GM23338 (cell line): ENCODE measurements around the gene SNRNP25. TPM values are rescaled to one million over a fixed set of nuclear protein-coding genes. Genes with fewer than 3 reads are reported as not detected.

Source experiments
- ATAC-seq: fragments of 200-7000 bp; cut with Tn5 transposase; 3 replicates; pipeline ENCODE4 v1.9.1; 2020
- DNase-seq: peaks from one replicate; pipeline ENCODE4 v3.0.0-alpha.2; 2015; ENCODE audit warnings: low spot score
- H2AFZ ChIP-seq: fragments of 200-600 bp; sonication (generic); 2 replicates; pipeline ENCODE4 v1.8.0; 2016; ENCODE audit warnings: antibody characterized with exemption, mild to moderate bottlenecking, moderate library complexity
- H3F3A ChIP-seq: fragments of 200-600 bp; sonication (generic); replicated peaks from 2 replicates; pipeline ENCODE4 v1.8.0; 2017; ENCODE audit warnings: antibody characterized with exemption, mixed run types, low read depth
- H3K27ac ChIP-seq: fragments of 200-600 bp; sonication (generic); 2 replicates; pipeline ENCODE4 v1.6.1; 2016; ENCODE audit warnings: low read depth
- H3K27me3 ChIP-seq: fragments of 200-600 bp; sonication (generic); 2 replicates; pipeline ENCODE4 v1.8.0; 2016; ENCODE audit warnings: mild to moderate bottlenecking, mixed run types, moderate library complexity; ENCODE audit not compliant: insufficient read depth
- H3K36me3 ChIP-seq: fragments of 200-600 bp; sonication (generic); 2 replicates; pipeline ENCODE4 v1.8.0; 2016; ENCODE audit warnings: mild to moderate bottlenecking; ENCODE audit not compliant: insufficient read depth
- H3K4me1 ChIP-seq: fragments of 200-600 bp; sonication (generic); 2 replicates; pipeline ENCODE4 v1.8.0; 2016; ENCODE audit warnings: mild to moderate bottlenecking, moderate library complexity; ENCODE audit not compliant: insufficient read depth
- H3K4me2 ChIP-seq: fragments of 200-600 bp; sonication (generic); 2 replicates; pipeline ENCODE4 v1.7.1; 2017; ENCODE audit warnings: mixed run types
- H3K4me3 ChIP-seq: fragments of 200-600 bp; sonication (generic); 2 replicates; pipeline ENCODE4 v1.6.1; 2016; ENCODE audit warnings: mixed run types
- H3K79me2 ChIP-seq: fragments of 200-600 bp; sonication (generic); replicated peaks from 2 replicates; pipeline ENCODE4 v1.8.0; 2017; ENCODE audit warnings: mild to moderate bottlenecking; ENCODE audit not compliant: insufficient read depth
- H3K9me2 ChIP-seq: fragments of 200-600 bp; sonication (generic); 2 replicates; pipeline ENCODE4 v1.8.0; 2017; ENCODE audit not compliant: insufficient read depth
- H4K20me1 ChIP-seq: fragments of 200-600 bp; sonication (generic); replicated peaks from 2 replicates; pipeline ENCODE4 v1.8.0; 2017; ENCODE audit warnings: mild to moderate bottlenecking; ENCODE audit not compliant: insufficient read depth
- H3K27ac Mint-ChIP-seq: 2 replicates; pipeline ENCODE4 v1.8.0; 2020; ENCODE audit warnings: inconsistent platforms, mild to moderate bottlenecking, moderate library complexity, mixed read lengths
- H3K27me3 Mint-ChIP-seq: 3 replicates; pipeline ENCODE4 v1.8.0; 2022; ENCODE audit warnings: low read depth, mild to moderate bottlenecking, moderate library complexity, mixed read lengths, inconsistent platforms; ENCODE audit not compliant: insufficient read depth, poor library complexity
- H3K36me3 Mint-ChIP-seq: 3 replicates; pipeline ENCODE4 v1.8.0; 2021; ENCODE audit warnings: low read depth, mild to moderate bottlenecking, inconsistent platforms, moderate library complexity, mixed read lengths
- H3K4me1 Mint-ChIP-seq: 3 replicates; pipeline ENCODE4 v1.8.0; 2020; ENCODE audit warnings: mild to moderate bottlenecking, inconsistent platforms, mixed read lengths
- H3K4me3 Mint-ChIP-seq: 3 replicates; pipeline ENCODE4 v1.8.0; 2021; ENCODE audit warnings: moderate library complexity, mild to moderate bottlenecking, inconsistent platforms, mixed read lengths
- H3K9me3 Mint-ChIP-seq: 3 replicates; pipeline ENCODE4 v1.8.0; 2020; ENCODE audit warnings: moderate library complexity, mild to moderate bottlenecking, inconsistent platforms, mixed read lengths
- CREB1 ChIP-seq: fragments of 250-450 bp; sonication (Bioruptor Pico); IDR thresholded peaks from 2 replicates; pipeline ENCODE4 v1.5.0; 2020; ENCODE audit warnings: low read depth, mild to moderate bottlenecking, moderate library complexity
- CTCF ChIP-seq, 2 experiments: fragments of 200-600 bp in 1 of 2; sonication (generic) in 1 of 2; conservative IDR thresholded peaks; 2 replicates each; pipeline versions ENCODE4 v1.5.1 to v1.6.1; 2016 to 2017; ENCODE audit warnings: antibody characterized with exemption in 2 of 2, low read depth in 2 of 2, mild to moderate bottlenecking in 2 of 2, moderate library complexity in 1 of 2
- ETS1 ChIP-seq: IDR thresholded peaks from 2 replicates; pipeline ENCODE4 v1.6.1; 2016; ENCODE audit warnings: antibody characterized with exemption
- EZH2 ChIP-seq: fragments of 200-600 bp; sonication (generic); IDR thresholded peaks from one replicate; pipeline ENCODE4 v1.8.0; 2017; ENCODE audit warnings: antibody characterized with exemption, mild to moderate bottlenecking, low read depth; ENCODE audit not compliant: unreplicated experiment
- EZH2phosphoT487 ChIP-seq: fragments of 200-600 bp; sonication (generic); IDR thresholded peaks from one replicate; pipeline ENCODE4 v1.8.1; 2018; ENCODE audit warnings: antibody characterized with exemption; ENCODE audit not compliant: unreplicated experiment
- JUNB ChIP-seq: IDR thresholded peaks from one replicate; pipeline ENCODE4 v1.6.1; 2016; ENCODE audit warnings: antibody characterized with exemption; ENCODE audit not compliant: unreplicated experiment
- POLR2AphosphoS5 ChIP-seq: IDR thresholded peaks from 2 replicates; pipeline ENCODE4 v1.6.1; 2016; ENCODE audit warnings: antibody characterized with exemption, low read depth
- ZNF331 ChIP-seq: fragments of 250-450 bp; sonication (Bioruptor Pico); IDR thresholded peaks from 2 replicates; pipeline ENCODE4 v1.5.0; 2020; ENCODE audit warnings: low read depth, mild to moderate bottlenecking, moderate library complexity
- ZNF462 ChIP-seq: fragments of 250-450 bp; sonication (Bioruptor Pico); IDR thresholded peaks from 2 replicates; pipeline ENCODE4 v1.5.0; 2020; ENCODE audit warnings: mild to moderate bottlenecking, moderate library complexity
- polyA plus RNA-seq: library from polyadenylated mRNA; unstranded; fragments of >200 nt; fragmentation: Nextera tagmentation; extraction: Ambion mirVana; gene quantifications from 2 replicates; pipeline ENCODE4 v1.2.1, GENCODE V29; 2016
- total RNA-seq: library from RNA; depleted of rRNA; stranded (reverse); fragments of >200 nt; shearing (Covaris generic); gene quantifications from 2 replicates; pipeline ENCODE4 v1.2.3, GENCODE V29; 2014

The SNRNP25 gene
- total and polyA plus RNA-seq, 2 experiments from 2014 or later = 34.4 to 79.5 TPM

- TF ChIP-seq ZNF462 (no peak), CTCF (conservative IDR thresholded peaks at IDR 0.05; ENCODE audit: low read depth in 2 of 2) (no peak), ETS1 (no peak), CREB1 (CRISPR knock-in tag) (no peak), JUNB (no peak)
Measured at GRCh38 chr16:36336-36984, 17.2 kb upstream of the SNRNP25 start (continued).

- DNase-seq = peak; percentile 0
- no peaks in the 10 kb centered on the region for H3K27me3 ChIP-seq
- H3K4me1 ChIP-seq = no peaks in the 10 kb centered on the region
- no peak for TF ChIP-seq POLR2AphosphoS5
- TF ChIP-seq EZH2phosphoT487 = no peak
- no peak for TF ChIP-seq ZNF331
- TF ChIP-seq JUNB = no peak
- no peak for TF ChIP-seq CTCF (conservative IDR thresholded peaks at IDR 0.05; ENCODE audit: low read depth in 2 of 2)
- no peak for TF ChIP-seq EZH2
- TF ChIP-seq ETS1 = no peak
- TF ChIP-seq CREB1 (CRISPR knock-in tag) = no peak
Measured at GRCh38 chr16:37511-37910, 16.1 kb upstream of the SNRNP25 start.

More at GRCh38 chr16:37511-37910, 16.1 kb upstream of the SNRNP25 start:
- Mint-ChIP-seq H3K27me3 (peaks cover 3% of the 10 kb centered on the region), H3K4me3 (no peak overlapping the region), H3K36me3 (peaks cover 26% of the 10 kb centered on the region), H3K9me3 (no peaks in the 10 kb centered on the region), H3K27ac (no peak overlapping the region), H3K4me1 (0 out of 3 replicates have a peak, but pooled peaks cover 2% of the 10 kb centered on the region)
- H4K20me1 ChIP-seq = 0 out of 2 replicates have a peak, but pooled peaks cover 5% of the 10 kb centered on the region
- peaks cover 1% of the 10 kb centered on the region; the same call in 1 of the 2 replicates for H3K36me3 ChIP-seq
- no peak overlapping the region for H3K4me2 ChIP-seq
- H3K27ac ChIP-seq = no peak overlapping the region
- H3K9me2 ChIP-seq = no peaks in the 10 kb centered on the region
- no peaks in the 10 kb centered on the region for H3F3A ChIP-seq
- no peak overlapping the region for H3K4me3 ChIP-seq
- H3K79me2 ChIP-seq = no peaks in the 10 kb centered on the region
- ATAC-seq = no peak
- no peak overlapping the region for H2AFZ ChIP-seq
